HepG2 (cell line): ENCODE results near the gene BIRC2. TPM values are rescaled to one million over a fixed set of nuclear protein-coding genes. Genes with fewer than 3 reads are reported as not detected.

Source experiments
- ARID2 ChIP-seq: sonication (generic); formaldehyde crosslinking; IDR thresholded peaks from 2 replicates; pipeline ENCODE4 v1.8.1; 2022; ENCODE audit warnings: mild to moderate bottlenecking, missing genetic modification reagents, borderline replicate concordance
- CREB3 ChIP-seq: sonication (generic); formaldehyde crosslinking; IDR thresholded peaks from 2 replicates; pipeline ENCODE4 v1.5.0; 2020; ENCODE audit warnings: missing genetic modification reagents
- EED ChIP-seq: sonication (generic); formaldehyde crosslinking; IDR thresholded peaks from 2 replicates; pipeline ENCODE4 v1.5.0; 2020; ENCODE audit warnings: mild to moderate bottlenecking, missing genetic modification reagents
- GMEB1 ChIP-seq: sonication (generic); formaldehyde crosslinking; IDR thresholded peaks from 2 replicates; pipeline ENCODE4 v1.5.1; 2020; ENCODE audit warnings: missing genetic modification reagents, mild to moderate bottlenecking, borderline replicate concordance
- HIC2 ChIP-seq: sonication (generic); formaldehyde crosslinking; IDR thresholded peaks from 2 replicates; pipeline ENCODE4 v1.9.0; 2022; ENCODE audit warnings: low read depth, missing genetic modification reagents
- HNF4A ChIP-seq: sonication (generic); formaldehyde crosslinking; IDR thresholded peaks from 2 replicates; pipeline ENCODE4 v1.4.0; 2020; ENCODE audit warnings: missing genetic modification reagents
- PATZ1 ChIP-seq: sonication (generic); formaldehyde crosslinking; IDR thresholded peaks from 2 replicates; pipeline ENCODE4 v1.4.0; 2020; ENCODE audit warnings: missing genetic modification reagents
- REXO4 ChIP-seq: sonication (generic); formaldehyde crosslinking; IDR thresholded peaks from 2 replicates; pipeline ENCODE4 v1.8.0; 2022; ENCODE audit warnings: missing genetic modification reagents, mild to moderate bottlenecking, borderline replicate concordance
- RFX3 ChIP-seq: IDR thresholded peaks from 2 replicates; pipeline ENCODE4 v1.6.1; 2016; ENCODE audit warnings: missing biosample characterization, missing genetic modification reagents
- SIX4 ChIP-seq: sonication (generic); formaldehyde crosslinking; IDR thresholded peaks from 2 replicates; pipeline ENCODE4 v1.4.0; 2020; ENCODE audit warnings: missing genetic modification reagents
- SRSF9 ChIP-seq: fragments of 200-400 bp; formaldehyde crosslinking; IDR thresholded peaks from 2 replicates; pipeline ENCODE4 v1.6.1; 2018; ENCODE audit warnings: borderline replicate concordance, mild to moderate bottlenecking, low read depth, low read length; ENCODE audit not compliant: insufficient read depth, poor library complexity, severe bottlenecking
- ZMAT5 ChIP-seq: sonication (generic); formaldehyde crosslinking; IDR thresholded peaks from 2 replicates; pipeline ENCODE4 v1.5.0; 2020; ENCODE audit warnings: mild to moderate bottlenecking, low read depth, missing genetic modification reagents, borderline replicate concordance
- ZMYM3 ChIP-seq: sonication (generic); formaldehyde crosslinking; IDR thresholded peaks from 2 replicates; pipeline ENCODE4 v1.5.1; 2020; ENCODE audit warnings: mild to moderate bottlenecking, missing genetic modification reagents
- ZNF280D ChIP-seq: sonication (generic); formaldehyde crosslinking; IDR thresholded peaks from 2 replicates; pipeline ENCODE4 v1.5.1; 2020; ENCODE audit warnings: mild to moderate bottlenecking, missing genetic modification reagents
- ZNF678 ChIP-seq: sonication (generic); formaldehyde crosslinking; IDR thresholded peaks from 2 replicates; pipeline ENCODE4 v1.4.0; 2020; ENCODE audit warnings: mild to moderate bottlenecking, missing genetic modification reagents
- ZNF713 ChIP-seq: sonication (generic); formaldehyde crosslinking; IDR thresholded peaks from 2 replicates; pipeline ENCODE4 v1.4.0; 2020; ENCODE audit warnings: mild to moderate bottlenecking, missing genetic modification reagents
- ZSCAN29 ChIP-seq: sonication (generic); formaldehyde crosslinking; conservative IDR thresholded peaks from 2 replicates; pipeline ENCODE4 v1.4.0; 2020; ENCODE audit warnings: mild to moderate bottlenecking, missing genetic modification reagents
- polyA plus RNA-seq, 8 experiments: library from polyadenylated mRNA; depleted of rRNA in 3 of 8; stranded (reverse) in 7 of 8; unstranded in 1 of 8; fragments of >200 nt; fragmentation: Illumina TruSeq in 4 of 8; extraction: Trizol in 4 of 8; gene quantifications; 2 replicates each; pipeline versions ENCODE4 v1.2.1 to v1.2.3, GENCODE V29; 2011 to 2016; ENCODE audit warnings: low read depth in 4 of 8, missing spikeins in 1 of 8, mixed read lengths in 1 of 8; ENCODE audit not compliant: insufficient read depth in 1 of 8
- total RNA-seq, 5 experiments: library from RNA; depleted of rRNA; stranded (reverse); fragments of >200 nt; fragmentation: Illumina TruSeq; extraction: Trizol; gene quantifications; 2 replicates each; pipeline ENCODE4 v1.2.3, GENCODE V29; 2016; ENCODE audit warnings: low read depth in 1 of 5

The BIRC2 gene
- total and polyA plus RNA-seq, 2 of the 13 experiments (the other 11 are each of a cell fraction or from before 2014, with no cell fraction given) = 61.7 to 62.2 TPM

GRCh38 chr11:102347462-102348370 is 702 bp downstream of the BIRC2 start (continued):
- TF ChIP-seq ZNF280D (CRISPR knock-in tag) (0 out of 2 replicates have a peak, but pooled peaks have one; percentile 6), SRSF9 (no peak), ZNF678 (CRISPR knock-in tag) (no peak), EED (no peak), CREB3 (CRISPR knock-in tag) (0 out of 2 replicates have a peak, but pooled peaks have one; percentile 10), ZNF713 (CRISPR knock-in tag) (no peak), ARID2 (CRISPR knock-in tag) (no peak; the same call in 1 of the 2 replicates), RFX3 (CRISPR knock-in tag) (no peak), ZMAT5 (CRISPR knock-in tag) (0 out of 2 replicates have a peak, but pooled peaks have one; percentile 25), SIX4 (0 out of 2 replicates have a peak, but pooled peaks have one; percentile 27), PATZ1 (CRISPR knock-in tag) (peak; percentile 76; the same call in 1 of the 2 replicates), HNF4A (peak; percentile 18), REXO4 (CRISPR knock-in tag) (no peak), GMEB1 (CRISPR knock-in tag) (no peak), ZSCAN29 (CRISPR knock-in tag) (no peak), HIC2 (CRISPR knock-in tag) (no peak), ZMYM3 (CRISPR knock-in tag) (no peak)
